IMR-90 (cell line): ENCODE results near the gene HSPB9. TPM values are rescaled to one million over a fixed set of nuclear protein-coding genes. Genes with fewer than 3 reads are reported as not detected.

Experiments used
- ATAC-seq: fragments of 200-7000 bp; cut with Tn5 transposase; 2 replicates; pipeline ENCODE4 v1.9.1; 2020; ENCODE audit warnings: low read depth, mild to moderate bottlenecking, moderate library complexity
- BruUV-seq: library from RNA; stranded (reverse); fragments of 400-500 nt; replicated peaks from 2 replicates; lab custom pipeline; 2021; lab: Mats Ljungman, UMichigan
- CTCF ChIA-PET: fragments of 300-600 bp; formaldehyde crosslinking; extraction: SDS; loops from one replicate; lab custom pipeline; 2021; ENCODE audit warnings: antibody characterized with exemption; lab: Yijun Ruan, JAX
- POLR2A ChIA-PET: fragments of 300-600 bp; sonication (Branson Sonifier 250); formaldehyde crosslinking; loops from one replicate; lab custom pipeline; 2022; ENCODE audit warnings: antibody characterized with exemption; ENCODE audit not compliant: unreplicated experiment; lab: Charles Lee
- DNase-seq: peaks from one replicate; pipeline ENCODE4 v3.0.0; 2013
- H2AFZ ChIP-seq: replicated peaks from 2 replicates; pipeline ENCODE3; 2013; ENCODE audit warnings: low read length, mild to moderate bottlenecking; ENCODE audit not compliant: poor library complexity
- H2AK5ac ChIP-seq: 2 replicates; pipeline ENCODE4 v1.6.1; 2013; ENCODE audit warnings: low read depth, low read length, inconsistent platforms
- H2AK9ac ChIP-seq: replicated peaks from 2 replicates; pipeline ENCODE3; 2013; ENCODE audit warnings: mild to moderate bottlenecking, low read depth, low read length, moderate library complexity; ENCODE audit not compliant: poor library complexity
- H2BK120ac ChIP-seq: 2 replicates; pipeline ENCODE4 v1.6.1; 2013; ENCODE audit warnings: low read depth, low read length, inconsistent platforms
- H2BK15ac ChIP-seq: 3 replicates; pipeline ENCODE4 v1.6.1; 2013; ENCODE audit warnings: low read depth, low read length, inconsistent platforms
- H2BK20ac ChIP-seq: 2 replicates; pipeline ENCODE4 v1.6.1; 2013; ENCODE audit warnings: low read depth, mild to moderate bottlenecking, inconsistent platforms, low read length, moderate library complexity
- H2BK5ac ChIP-seq: 2 replicates; pipeline ENCODE4 v1.6.1; 2013; ENCODE audit warnings: mild to moderate bottlenecking, low read depth, low read length, inconsistent platforms; ENCODE audit not compliant: poor library complexity, severe bottlenecking
- H3K14ac ChIP-seq: replicated peaks from 2 replicates; pipeline ENCODE4 v1.6.1; 2013; ENCODE audit warnings: low read depth, low read length, inconsistent platforms
- H3K18ac ChIP-seq: 2 replicates; pipeline ENCODE4 v1.6.1; 2013; ENCODE audit warnings: low read depth, low read length, control low read depth
- H3K23ac ChIP-seq: 2 replicates; pipeline ENCODE4 v1.6.1; 2013; ENCODE audit warnings: low read depth, low read length, inconsistent platforms
- H3K27ac ChIP-seq: 2 replicates; pipeline ENCODE4 v1.5.1; 2013; ENCODE audit warnings: mild to moderate bottlenecking, control low read depth, low read length; ENCODE audit not compliant: insufficient read depth
- H3K27me3 ChIP-seq: 2 replicates; pipeline ENCODE4 v1.6.1; 2013; ENCODE audit warnings: low read length; ENCODE audit not compliant: control insufficient read depth, insufficient read depth
- H3K36me3 ChIP-seq: 2 replicates; pipeline ENCODE4 v1.6.1; 2013; ENCODE audit warnings: low read length, mixed read lengths; ENCODE audit not compliant: control insufficient read depth, insufficient read depth
- H3K4ac ChIP-seq: 2 replicates; pipeline ENCODE4 v1.6.1; 2013; ENCODE audit warnings: low read depth, low read length, inconsistent platforms
- H3K4me1 ChIP-seq: 2 replicates; pipeline ENCODE4 v1.6.1; 2013; ENCODE audit warnings: low read length, mixed read lengths; ENCODE audit not compliant: control insufficient read depth, insufficient read depth
- H3K4me2 ChIP-seq: 2 replicates; pipeline ENCODE4 v1.6.1; 2013; ENCODE audit warnings: low read depth, mild to moderate bottlenecking, control low read depth, low read length, moderate library complexity
- H3K4me3 ChIP-seq: 2 replicates; pipeline ENCODE4 v1.5.1; 2013; ENCODE audit warnings: low read depth, mild to moderate bottlenecking, control low read depth, low read length, moderate library complexity; ENCODE audit not compliant: insufficient read depth
- H3K56ac ChIP-seq: 2 replicates; pipeline ENCODE4 v1.6.1; 2013; ENCODE audit warnings: low read length, inconsistent platforms; ENCODE audit not compliant: insufficient read depth; ENCODE audit errors: extremely low read depth
- H3K79me1 ChIP-seq, 2 experiments: 2 replicates each; pipeline ENCODE4 v1.6.1; 2013; ENCODE audit warnings: low read length in 2 of 2, inconsistent platforms in 1 of 2, low read depth in 1 of 2
- H3K9ac ChIP-seq: 2 replicates; pipeline ENCODE4 v1.6.1; 2013; ENCODE audit warnings: low read depth, low read length, control low read depth
- H3K9me1 ChIP-seq: 2 replicates; pipeline ENCODE4 v1.6.1; 2013; ENCODE audit warnings: low read length, inconsistent platforms; ENCODE audit not compliant: insufficient read depth
- H3K9me3 ChIP-seq: 2 replicates; pipeline ENCODE4 v1.6.1; 2013; ENCODE audit warnings: low read length; ENCODE audit not compliant: control insufficient read depth, insufficient read depth
- H4K20me1 ChIP-seq: 2 replicates; pipeline ENCODE4 v1.6.1; 2013; ENCODE audit warnings: low read length, inconsistent platforms; ENCODE audit not compliant: insufficient read depth
- H4K5ac ChIP-seq: 2 replicates; pipeline ENCODE4 v1.6.1; 2013; ENCODE audit warnings: mild to moderate bottlenecking, low read depth, low read length, control low read depth
- H4K8ac ChIP-seq, 2 experiments: 2 replicates each; pipeline ENCODE4 v1.6.1; 2013; ENCODE audit warnings: low read depth in 2 of 2, low read length in 2 of 2, control low read depth in 1 of 2, inconsistent platforms in 1 of 2
- H4K91ac ChIP-seq: 2 replicates; pipeline ENCODE4 v1.6.1; 2013; ENCODE audit warnings: low read depth, low read length, inconsistent platforms; ENCODE audit not compliant: insufficient read depth
- BHLHE40 ChIP-seq: fragments of 150-350 bp; IDR thresholded peaks from 2 replicates; pipeline ENCODE4 v1.6.1; 2016; ENCODE audit warnings: mild to moderate bottlenecking, low read depth, low read length
- CEBPB ChIP-seq: IDR thresholded peaks from 2 replicates; pipeline ENCODE4 v1.6.1; 2012; ENCODE audit warnings: low read depth, low read length, improper control_type of control experiment
- CTCF ChIP-seq: conservative IDR thresholded peaks from 2 replicates; pipeline ENCODE4 v1.5.1; 2012; ENCODE audit warnings: mild to moderate bottlenecking, low read depth, low read length, improper control_type of control experiment
- ELK1 ChIP-seq: fragments of 150-350 bp; IDR thresholded peaks from 2 replicates; pipeline ENCODE4 v1.6.1; 2016; ENCODE audit warnings: low read depth, mild to moderate bottlenecking, low read length, moderate library complexity, borderline replicate concordance
- FOS ChIP-seq: fragments of 150-350 bp; IDR thresholded peaks from 2 replicates; pipeline ENCODE4 v1.6.1; 2016; ENCODE audit warnings: low read depth, low read length
- MAFK ChIP-seq: IDR thresholded peaks from 2 replicates; pipeline ENCODE4 v1.6.1; 2012; ENCODE audit warnings: low read depth, low read length, improper control_type of control experiment
- MAZ ChIP-seq: IDR thresholded peaks from 2 replicates; pipeline ENCODE4 v1.6.1; 2012; ENCODE audit warnings: low read depth, mild to moderate bottlenecking, low read length, improper control_type of control experiment, moderate library complexity, borderline replicate concordance
- MXI1 ChIP-seq: IDR thresholded peaks from 2 replicates; pipeline ENCODE4 v1.6.1; 2012; ENCODE audit warnings: low read depth, mild to moderate bottlenecking, low read length, moderate library complexity, borderline replicate concordance
- NFE2L2 ChIP-seq: fragments of 150-350 bp; IDR thresholded peaks from 2 replicates; pipeline ENCODE4 v1.6.1; 2016; ENCODE audit warnings: low read depth, mild to moderate bottlenecking, low read length
- POLR2A ChIP-seq: IDR thresholded peaks from 2 replicates; pipeline ENCODE4 v1.6.1; 2012; ENCODE audit warnings: mild to moderate bottlenecking, low read depth, low read length
- RAD21 ChIP-seq: IDR thresholded peaks from 2 replicates; pipeline ENCODE4 v1.6.1; 2012; ENCODE audit warnings: low read length, improper control_type of control experiment
- RCOR1 ChIP-seq: IDR thresholded peaks from 2 replicates; pipeline ENCODE4 v1.6.1; 2012; ENCODE audit warnings: mild to moderate bottlenecking, low read length, improper control_type of control experiment; ENCODE audit not compliant: insufficient replicate concordance
- RFX5 ChIP-seq: IDR thresholded peaks from 2 replicates; pipeline ENCODE4 v1.8.0; 2012; ENCODE audit warnings: low read depth, mild to moderate bottlenecking, low read length, moderate library complexity
- SMC3 ChIP-seq: fragments of 150-350 bp; IDR thresholded peaks from 2 replicates; pipeline ENCODE4 v1.6.1; 2016; ENCODE audit warnings: low read depth, mild to moderate bottlenecking, antibody characterized with exemption, low read length, moderate library complexity
- USF2 ChIP-seq: fragments of 150-350 bp; IDR thresholded peaks from 2 replicates; pipeline ENCODE4 v1.6.1; 2017; ENCODE audit warnings: mild to moderate bottlenecking, antibody characterized with exemption, low read length, low read depth
- WGBS, 2 experiments: methylation state at CpG; one replicate each; pipeline versions ENCODE4 v1.1.5 to v1.1.7; 2013; ENCODE audit warnings: missing lambda C conversion rate in 2 of 2; ENCODE audit not compliant: insufficient read length in 1 of 2; ENCODE audit errors: extremely low coverage in 2 of 2; 5-methylcytosine and 5-hydroxymethylcytosine counted together
- dilution Hi-C: fragments of 300-500 bp; cut with HindIII; formaldehyde crosslinking; loops from one replicate; pipeline ENCODE4 v1.14.3; 2018; ENCODE audit warnings: low sequenced_read_pairs; ENCODE audit not compliant: unreplicated experiment
- in situ Hi-C: fragments of 300-500 bp; cut with MboI; formaldehyde crosslinking; loops from 3 replicates; pipeline ENCODE4 v1.14.3; 2019; ENCODE audit warnings: low sequenced_read_pairs, inconsistent platforms, mixed read lengths
- intact Hi-C: fragments of 100-400 bp; cut with micrococcal nuclease; formaldehyde crosslinking; loops from 2 replicates; pipeline ENCODE4 v1.10.0; 2022
- polyA plus RNA-seq, 3 experiments: library from polyadenylated mRNA; depleted of rRNA; stranded (reverse); fragments of >200 nt; gene quantifications; 2 replicates each; pipeline ENCODE4 v1.2.3, GENCODE V29; 2012; ENCODE audit warnings: low replicate concordance in 1 of 3
- total RNA-seq: library from RNA; depleted of rRNA; stranded (reverse); fragments of >200 nt; gene quantifications from 2 replicates; pipeline ENCODE4 v1.2.3, GENCODE V29; 2012

Gene HSPB9
- total and polyA plus RNA-seq, 2 of the 4 experiments (the other 2 are of a cell fraction), result not detected

GRCh38 chr17:42133461-42134041 lies 10.9 kb downstream of the HSPB9 start:
- Histone ChIP-seq H3K27me3 (no peaks in the 10 kb centered on the region), H3K9me3 (no peaks in the 10 kb centered on the region), H4K20me1 (peaks cover 71% of the 10 kb centered on the region), H2AK9ac (no peak overlapping the region), H3K9me1 (peaks cover 54% of the 10 kb centered on the region), H3K4ac (peak overlapping the region; percentile 33), H3K4me2 (no peak overlapping the region), H4K5ac (no peak overlapping the region), H3K18ac (no peak overlapping the region), H2AFZ (no peak overlapping the region), H3K56ac (no peak overlapping the region), H3K23ac (peak overlapping the region; percentile 41; the same call in 1 of the 2 replicates), H3K79me1 (peaks cover 48 to 92% of the 10 kb centered on the region in 2 experiments), H4K8ac (no peak overlapping the region; a peak in 1 of 4 replicates), H3K4me3 (no peak overlapping the region), H2AK5ac (peak overlapping the region; percentile 68; the same call in 1 of the 2 replicates), H2BK15ac (peak overlapping the region; percentile 34; the same call in 1 of the 3 replicates), H2BK5ac (peak overlapping the region; percentile 27), H2BK20ac (no peak overlapping the region), H3K9ac (no peak overlapping the region), H3K36me3 (peaks cover 22% of the 10 kb centered on the region), H3K14ac (peak overlapping the region; percentile 62), H3K27ac (no peak overlapping the region), H4K91ac (no peak overlapping the region), H2BK120ac (no peak overlapping the region; the same call in 1 of the 2 replicates), H3K4me1 (peaks cover 30% of the 10 kb centered on the region)
- DNase-seq (no peak), ATAC-seq (no peak)
- intact Hi-C loops (loop anchor here (10.0 kb wide), 1 partner anchor 391 kb away; no protein-coding TSS in a partner anchor), in situ Hi-C loops (no loop called here), dilution Hi-C loops (no loop called here)
- BruUV-seq, result no TSS peak
- ChIA-PET POLR2A (no interaction called here), CTCF (no interaction called here)
- TF ChIP-seq MXI1 (no peak), SMC3 (no peak), CTCF (no peak), BHLHE40 (no peak), MAZ (no peak), RAD21 (no peak), USF2 (no peak), POLR2A (no peak), CEBPB (no peak), FOS (no peak), RCOR1 (no peak), MAFK (no peak), NFE2L2 (no peak), RFX5 (no peak), ELK1 (no peak)
- 58% methylated on average over 3 of the region's 4 CpGs; no CpG with 5 or more reads in 1 of the 2 experiments for WGBS, 2 experiments
